ENCODE results near the gene CARS2.
A peak's percentile ranks its signal among the peaks of the same experiment; 100 is the strongest.

- TF ChIP-seq TCF12 (IDR thresholded peaks at IDR 0.05; ENCODE audit: low read depth, low read length), result no peak
- TF ChIP-seq MAX (IDR thresholded peaks at IDR 0.05), result peak; percentile 54; the same call in 1 of the 2 replicates
- TF ChIP-seq CTCF (IDR thresholded peaks at IDR 0.05; ENCODE audit: control extremely low read depth in 1 of 3, insufficient read depth in 1 of 3, low read depth in 1 of 3, low read length in 3 of 3), result no peak
- TF ChIP-seq POLR2A (IDR thresholded peaks at IDR 0.05; ENCODE audit: control extremely low read depth in 1 of 2, low read depth in 2 of 2, low read length in 2 of 2), result peak in 1 of 2 experiments; percentile 28; a peak in 1 of 3 replicates
- TF ChIP-seq RNF2 (IDR thresholded peaks at IDR 0.05; ENCODE audit: borderline replicate concordance, low read depth, low read length, missing control alignments, poor library complexity, severe bottlenecking), result no peak
- no peak for TF ChIP-seq EZH2 (IDR thresholded peaks at IDR 0.05; ENCODE audit: low read depth, low read length, severe bottlenecking)
- TF ChIP-seq CBX5 (IDR thresholded peaks at IDR 0.05; ENCODE audit: low read depth, low read length), result no peak
- TF ChIP-seq CREB1 (IDR thresholded peaks at IDR 0.05), result no peak
- TF ChIP-seq POLR2AphosphoS5 (IDR thresholded peaks at IDR 0.05; ENCODE audit: low read depth, low read length), result no peak
- TF ChIP-seq ZNF274 (IDR thresholded peaks at IDR 0.05; ENCODE audit: borderline replicate concordance, extremely low read depth, low read length), result no peak
Observed at GRCh38 chr13:110712081-110712848, 6.3 kb upstream of the CARS2 start.

Data from H1 (cell line).